Measurements from ENCODE around the gene FAM186B. TPM values are rescaled to one million over a fixed set of nuclear protein-coding genes. Genes with fewer than 3 reads are reported as not detected.

Gene FAM186B
- total RNA-seq, 1 donor from 2014 or later: 0.13 TPM

DNA sequence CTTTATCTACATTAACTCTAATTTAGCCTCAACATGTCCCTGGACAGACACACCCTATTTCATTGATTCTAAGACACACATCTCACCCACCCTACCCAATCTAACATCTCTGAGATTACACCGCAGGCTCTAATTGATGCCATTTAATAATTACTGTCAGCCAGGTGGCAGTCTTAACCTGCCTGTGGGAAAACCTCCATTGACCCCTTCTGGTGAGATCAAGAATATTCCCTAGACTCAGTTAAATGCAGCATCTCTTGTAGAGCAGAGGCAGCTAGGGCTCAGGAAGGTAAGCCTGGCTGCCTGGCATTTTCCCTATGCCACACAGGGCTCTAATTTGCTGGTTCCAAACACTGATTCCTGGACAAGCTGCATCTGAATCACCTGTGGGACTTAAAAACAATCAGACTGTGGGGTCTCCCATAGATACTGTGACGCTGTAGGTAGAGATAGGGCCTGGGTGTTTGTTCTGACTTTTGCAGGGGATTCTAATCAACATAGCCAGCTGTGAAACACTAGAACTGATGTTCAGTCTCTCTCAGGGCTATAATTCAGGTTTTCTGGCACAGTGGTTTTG lies 51.8 kb downstream of the FAM186B start:
- DNase-seq (ENCODE audit: low read depth, low spot score): no peak

DNA sequence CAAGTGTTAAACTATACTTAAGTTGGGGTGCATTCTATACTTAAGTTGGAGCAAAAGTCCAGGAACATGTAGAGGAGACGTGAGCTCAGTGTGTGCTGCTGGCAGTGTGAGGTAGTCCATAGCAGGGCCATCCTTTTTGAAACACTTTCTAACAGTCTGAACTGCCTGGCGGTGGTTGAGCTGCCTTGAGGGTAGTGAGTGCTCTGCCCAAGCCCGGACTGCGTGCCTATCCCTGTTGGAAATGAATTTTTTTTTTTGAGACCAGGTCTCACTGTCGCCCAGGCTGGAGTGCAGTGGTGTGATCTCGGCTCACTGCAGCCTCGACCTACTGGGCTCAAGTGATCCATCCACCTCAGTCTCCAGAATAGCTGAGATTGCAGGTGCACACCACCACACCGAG lies 52.5 kb downstream of the FAM186B start:
- DNase-seq (ENCODE audit: low read depth, low spot score): no peak

DNA sequence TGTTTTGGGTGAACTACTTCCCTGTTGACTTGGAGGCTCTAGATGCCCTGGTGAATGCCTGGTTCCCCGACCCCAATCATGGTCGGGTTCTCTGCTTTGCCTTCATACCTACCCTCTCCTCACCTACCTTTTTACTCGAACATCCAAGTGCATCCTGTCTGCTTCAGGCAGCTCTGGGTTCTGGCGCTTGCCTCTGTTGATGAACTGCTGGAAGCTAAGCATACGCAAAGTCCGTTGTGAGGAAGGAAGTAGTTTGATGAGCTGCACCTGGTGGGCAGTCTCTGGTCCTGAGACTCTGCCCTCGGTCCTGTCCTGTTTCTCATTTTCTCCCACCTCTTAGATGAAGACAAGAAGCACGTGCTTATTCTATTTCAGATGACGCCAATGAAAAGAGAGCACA lies 53.0 kb downstream of the FAM186B start:
- DNase-seq (ENCODE audit: low read depth, low spot score): no peak

DNA sequence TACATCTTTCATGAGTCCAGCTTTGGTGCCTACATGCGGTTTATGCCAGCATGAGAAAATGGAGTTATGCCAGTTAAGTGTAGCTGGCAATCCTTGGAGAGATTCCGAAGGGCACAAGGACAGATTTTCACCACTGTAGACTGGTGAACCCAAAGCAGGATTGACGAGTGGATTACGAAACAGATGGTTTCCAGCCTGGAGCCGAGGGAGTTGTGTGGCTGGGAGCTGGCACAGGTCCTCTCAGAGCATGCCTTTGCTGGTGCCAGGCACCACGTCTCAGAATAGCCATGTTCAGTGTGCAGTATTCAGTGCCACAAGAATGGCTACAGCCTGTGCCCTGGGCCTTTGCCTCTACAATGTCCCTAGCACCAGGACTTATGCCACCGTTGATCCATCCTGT lies 53.4 kb downstream of the FAM186B start:
- DNase-seq (ENCODE audit: low read depth, low spot score): no peak

DNA sequence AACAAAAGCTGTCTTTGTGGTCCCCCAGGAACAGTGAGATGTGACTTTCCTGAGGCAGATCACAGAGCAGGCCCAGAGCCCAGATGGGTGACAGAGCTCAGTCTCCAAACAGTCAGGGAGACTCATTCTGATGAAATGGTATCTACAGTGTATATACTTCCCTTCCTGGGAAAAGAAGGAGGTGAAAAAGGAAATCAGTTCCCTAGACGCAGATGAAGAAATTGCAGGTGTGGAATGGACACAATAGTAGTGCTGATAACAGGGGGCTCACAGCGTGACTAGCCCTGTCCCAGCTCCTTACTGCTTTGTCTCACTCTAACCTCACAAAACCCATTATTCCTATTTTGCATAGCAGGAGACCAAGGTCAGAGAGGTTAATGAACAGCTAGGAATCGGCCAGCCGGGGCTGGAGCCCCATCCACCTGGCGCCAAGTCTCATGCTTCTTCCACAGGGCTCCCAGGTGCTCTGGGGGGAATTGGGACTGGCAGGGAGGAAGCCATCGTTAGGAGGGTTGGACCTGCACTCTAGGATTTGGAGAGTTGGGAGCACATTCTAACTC lies 54.7 kb downstream of the FAM186B start:
- DNase-seq (ENCODE audit: low read depth, low spot score): no peak

DNA sequence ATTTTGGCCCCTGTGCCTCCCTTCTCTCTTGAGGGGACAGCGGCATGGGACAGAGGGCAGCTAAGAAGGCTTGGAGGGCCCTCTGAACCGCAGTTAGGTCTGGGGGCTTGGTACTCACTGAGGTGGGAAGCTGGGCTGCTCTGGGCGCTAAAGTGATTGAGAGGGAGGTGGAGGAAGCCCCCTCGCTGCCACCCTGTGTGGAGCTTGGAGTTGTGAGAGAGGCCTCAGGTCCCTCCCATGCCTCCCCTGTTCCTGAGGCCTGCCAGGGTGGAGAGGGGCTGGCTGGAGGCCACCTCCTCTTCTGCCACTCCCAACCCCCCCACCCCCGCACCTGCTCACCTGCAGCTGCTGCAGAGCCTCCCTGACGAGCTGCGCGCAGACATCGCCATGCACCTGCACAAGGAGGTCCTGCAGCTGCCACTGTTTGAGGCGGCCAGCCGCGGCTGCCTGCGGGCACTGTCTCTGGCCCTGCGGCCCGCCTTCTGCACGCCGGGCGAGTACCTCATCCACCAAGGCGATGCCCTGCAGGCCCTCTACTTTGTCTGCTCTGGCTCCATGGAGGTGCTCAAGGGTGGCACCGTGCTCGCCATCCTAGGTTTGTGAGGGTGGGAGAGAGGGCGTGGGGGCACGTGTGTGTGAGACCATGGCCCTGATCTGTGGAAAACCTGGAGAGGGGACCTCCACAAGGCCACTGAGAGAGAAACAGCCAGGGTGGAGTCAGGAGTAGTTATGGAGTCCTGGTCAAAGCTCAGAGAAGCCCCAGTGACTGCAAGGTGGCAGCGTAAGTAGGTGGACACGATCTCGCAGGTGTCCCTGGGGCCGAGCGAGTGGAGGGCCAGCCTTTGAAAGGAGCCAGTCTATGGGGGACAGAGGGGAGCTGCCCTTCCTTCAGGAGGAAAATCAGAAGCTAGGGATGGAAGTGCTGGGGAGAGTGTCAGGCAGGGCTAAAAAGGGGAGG lies 55.4 kb downstream of the FAM186B start:
- DNase-seq (ENCODE audit: low read depth, low spot score): no peak

DNA sequence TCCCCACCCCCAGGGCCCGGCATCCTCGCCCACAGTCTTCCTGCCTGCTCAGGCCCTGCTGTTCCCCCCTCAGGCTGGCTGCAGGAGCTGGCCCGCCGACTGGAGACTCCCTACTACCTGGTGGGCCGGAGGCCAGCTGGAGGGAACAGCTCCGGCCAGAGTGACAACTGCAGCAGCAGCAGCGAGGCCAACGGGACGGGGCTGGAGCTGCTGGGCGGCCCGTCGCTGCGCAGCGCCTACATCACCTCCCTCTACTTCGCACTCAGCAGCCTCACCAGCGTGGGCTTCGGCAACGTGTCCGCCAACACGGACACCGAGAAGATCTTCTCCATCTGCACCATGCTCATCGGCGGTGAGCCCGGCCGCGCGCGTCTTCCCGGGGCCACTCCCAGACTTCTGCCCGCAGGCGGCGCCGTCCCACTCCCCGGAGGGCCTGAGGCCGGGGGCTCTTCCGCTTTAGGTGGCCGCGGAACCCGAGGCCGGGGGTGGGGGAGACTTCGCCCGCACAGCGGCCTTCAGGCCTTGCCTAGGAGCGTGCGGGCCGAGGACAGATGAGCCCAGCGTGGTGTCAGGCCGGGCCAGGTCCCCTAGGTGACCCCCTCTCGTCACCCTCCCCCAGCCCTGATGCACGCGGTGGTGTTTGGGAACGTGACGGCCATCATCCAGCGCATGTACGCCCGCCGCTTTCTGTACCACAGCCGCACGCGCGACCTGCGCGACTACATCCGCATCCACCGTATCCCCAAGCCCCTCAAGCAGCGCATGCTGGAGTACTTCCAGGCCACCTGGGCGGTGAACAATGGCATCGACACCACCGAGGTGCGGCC lies 56.4 kb downstream of the FAM186B start:
- DNase-seq (ENCODE audit: low read depth, low spot score): no peak

DNA sequence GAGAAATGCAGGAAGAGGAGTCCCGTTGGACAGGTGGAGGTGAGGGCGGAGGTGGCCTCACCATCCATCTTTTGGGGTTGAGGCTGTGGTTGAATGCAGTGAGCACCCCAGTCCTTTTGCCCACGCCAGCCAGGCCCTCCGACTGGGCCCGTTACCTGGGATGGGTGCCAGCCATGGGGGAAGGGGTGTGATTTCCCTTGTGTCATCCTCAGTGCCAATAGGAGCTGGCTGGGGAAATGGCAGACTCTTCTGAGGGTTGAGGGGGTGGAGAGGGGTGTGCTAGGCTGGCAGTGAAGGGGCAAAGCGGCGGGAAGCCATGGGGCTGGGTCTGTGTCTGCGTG lies 57.0 kb downstream of the FAM186B start:
- DNase-seq (ENCODE audit: low read depth, low spot score): no peak

DNA sequence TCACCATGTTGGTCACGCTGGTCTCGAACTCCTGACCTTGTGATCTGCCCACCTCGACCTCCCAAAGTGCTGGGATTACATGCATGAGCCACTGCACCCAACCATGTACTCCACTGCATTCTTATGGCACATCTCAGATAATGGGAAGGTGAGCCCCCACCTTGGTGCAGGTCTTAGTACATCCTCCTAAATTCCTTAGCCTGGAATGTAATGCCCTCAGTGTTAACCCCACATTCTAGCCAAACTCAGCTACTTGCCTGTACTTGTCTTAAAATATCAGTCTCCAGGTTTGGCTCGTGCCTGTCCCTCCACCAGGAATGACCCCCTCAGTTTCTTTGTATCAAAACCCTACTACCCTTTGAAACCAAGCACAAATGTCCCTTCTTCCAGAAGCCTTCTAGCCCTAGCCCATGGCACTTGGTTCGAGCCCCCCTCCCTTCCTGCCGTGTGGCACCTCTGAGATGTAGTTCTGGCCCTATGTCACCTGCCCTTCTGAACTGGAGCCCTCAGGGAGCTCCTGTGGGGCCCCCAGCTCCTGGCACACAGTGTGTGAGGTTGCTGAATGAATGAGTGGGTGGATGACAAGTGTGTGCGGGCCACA lies 58.2 kb downstream of the FAM186B start:
- no peak for DNase-seq (ENCODE audit: low read depth, low spot score)

DNA sequence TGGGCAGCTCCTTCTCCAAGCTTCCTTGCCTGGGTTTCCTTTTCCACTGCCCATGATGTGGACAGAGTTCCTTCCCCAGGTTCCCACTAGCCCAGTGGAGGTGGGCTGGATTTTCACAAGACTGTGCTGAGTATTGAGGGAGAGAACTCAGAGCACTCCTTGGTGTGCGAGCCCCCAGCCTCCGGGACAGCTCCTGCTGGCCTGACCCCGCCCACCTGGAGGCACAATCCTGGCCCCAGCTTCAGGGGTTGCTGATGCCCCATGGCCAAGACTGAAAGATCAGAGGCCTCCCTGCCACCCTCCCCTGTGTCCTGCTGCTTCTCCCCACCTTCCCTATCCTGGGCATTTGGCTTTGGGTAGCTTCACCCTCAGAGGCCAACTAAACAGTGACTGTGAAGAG lies 59.0 kb downstream of the FAM186B start:
- no peak for DNase-seq (ENCODE audit: low read depth, low spot score)

DNA sequence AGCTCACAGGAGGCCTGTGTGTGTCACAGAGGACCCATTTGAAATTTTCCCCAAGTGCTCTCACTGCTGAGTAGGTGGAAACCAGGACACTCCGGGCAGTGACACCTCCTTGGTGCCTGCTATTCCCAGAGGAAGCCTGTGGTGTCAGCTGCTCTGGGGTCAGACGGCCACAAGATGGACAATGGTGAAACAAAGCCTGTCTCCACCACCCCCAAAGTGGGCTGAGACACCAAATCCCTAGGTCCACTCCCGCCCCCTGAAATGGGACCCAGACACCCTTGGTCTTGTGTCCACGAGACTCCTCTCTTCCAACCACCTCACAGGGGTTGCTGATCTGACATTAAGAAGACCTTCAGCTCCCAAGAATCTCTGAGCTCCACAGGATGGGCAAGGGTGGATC lies 59.6 kb downstream of the FAM186B start:
- DNase-seq (ENCODE audit: low read depth, low spot score): no peak

DNA sequence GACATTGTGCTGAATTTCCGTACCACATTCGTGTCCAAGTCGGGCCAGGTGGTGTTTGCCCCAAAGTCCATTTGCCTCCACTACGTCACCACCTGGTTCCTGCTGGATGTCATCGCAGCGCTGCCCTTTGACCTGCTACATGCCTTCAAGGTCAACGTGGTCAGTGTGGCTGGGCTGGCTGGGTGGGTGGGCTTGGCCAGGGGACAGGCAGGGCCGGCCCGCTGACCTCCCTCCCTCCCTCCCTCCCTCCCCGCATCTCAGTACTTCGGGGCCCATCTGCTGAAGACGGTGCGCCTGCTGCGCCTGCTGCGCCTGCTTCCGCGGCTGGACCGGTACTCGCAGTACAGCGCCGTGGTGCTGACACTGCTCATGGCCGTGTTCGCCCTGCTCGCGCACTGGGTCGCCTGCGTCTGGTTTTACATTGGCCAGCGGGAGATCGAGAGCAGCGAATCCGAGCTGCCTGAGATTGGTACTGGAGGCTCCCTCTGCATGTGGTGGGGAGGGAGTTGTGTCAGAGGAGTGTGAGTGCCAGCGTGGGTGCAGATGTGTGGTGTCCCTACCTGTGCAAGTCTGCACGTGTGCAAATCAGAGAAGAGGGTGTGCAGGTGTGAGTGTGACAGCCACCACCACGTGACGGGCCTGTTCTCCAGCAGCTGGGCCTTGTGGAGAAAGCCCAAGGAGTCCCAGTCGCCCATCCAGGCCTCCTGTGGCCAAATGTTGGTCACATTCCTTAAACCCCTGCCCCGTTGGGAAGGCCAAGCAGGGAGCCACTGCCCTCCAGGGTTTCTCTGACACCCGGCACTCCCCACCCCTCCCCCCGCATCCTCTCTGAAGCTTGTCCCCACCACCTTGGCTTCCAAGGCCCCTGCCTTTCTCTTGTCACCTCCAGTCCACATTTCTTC lies 61.3 kb downstream of the FAM186B start:
- DNase-seq (ENCODE audit: low read depth, low spot score): no peak

DNA sequence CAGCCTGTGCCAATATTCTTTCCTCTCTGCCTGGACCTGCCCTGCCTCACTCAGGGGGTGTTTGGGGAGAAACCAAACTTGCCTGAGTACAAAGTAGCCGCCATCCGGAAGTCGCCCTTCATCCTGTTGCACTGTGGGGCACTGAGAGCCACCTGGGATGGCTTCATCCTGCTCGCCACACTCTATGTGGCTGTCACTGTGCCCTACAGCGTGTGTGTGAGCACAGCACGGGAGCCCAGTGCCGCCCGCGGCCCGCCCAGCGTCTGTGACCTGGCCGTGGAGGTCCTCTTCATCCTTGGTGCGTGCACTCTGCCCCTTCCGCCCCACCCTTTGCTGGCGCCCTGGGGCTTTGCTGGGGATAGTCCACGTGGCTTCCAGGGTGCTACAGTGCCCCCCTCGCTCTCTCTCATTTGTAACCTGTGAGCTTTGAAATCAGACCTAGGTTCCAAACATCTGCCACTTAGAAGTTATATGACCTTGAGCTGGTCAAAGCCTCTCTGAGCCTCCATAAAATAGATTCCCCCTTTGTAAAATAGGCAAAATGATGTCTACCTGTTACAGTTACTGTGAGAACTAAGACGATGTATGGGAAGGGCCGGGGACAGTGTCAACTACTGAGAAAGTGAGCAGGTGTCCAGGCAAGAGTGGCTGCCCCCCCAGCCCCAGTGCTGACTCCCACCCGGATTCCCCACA lies 62.1 kb downstream of the FAM186B start:
- DNase-seq (ENCODE audit: low read depth, low spot score): no peak

DNA sequence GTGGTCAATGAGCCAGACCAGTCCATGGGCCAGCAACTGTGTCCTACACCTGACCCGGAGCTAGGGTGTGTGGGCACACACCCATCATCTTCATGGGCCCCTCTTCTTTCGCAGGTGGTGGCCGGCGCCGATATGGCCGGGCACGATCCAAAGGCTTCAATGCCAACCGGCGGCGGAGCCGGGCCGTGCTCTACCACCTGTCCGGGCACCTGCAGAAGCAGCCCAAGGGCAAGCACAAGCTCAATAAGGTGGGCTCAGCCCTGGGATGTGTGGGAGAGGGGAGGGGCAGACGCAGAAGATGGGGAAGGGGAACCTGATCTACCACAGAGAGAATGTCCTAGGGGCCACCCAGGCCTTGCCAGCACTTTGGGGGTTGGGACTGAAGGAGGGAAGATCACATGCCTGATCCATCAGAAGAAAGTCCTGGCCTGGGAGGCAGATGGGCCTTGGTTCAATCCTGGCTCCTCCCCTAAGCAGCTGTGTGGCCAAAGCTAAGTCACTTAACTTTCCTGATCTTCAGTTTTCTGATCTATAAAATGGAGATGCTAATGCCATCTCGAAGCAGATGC lies 62.8 kb downstream of the FAM186B start:
- no peak for DNase-seq (ENCODE audit: low read depth, low spot score)

DNA sequence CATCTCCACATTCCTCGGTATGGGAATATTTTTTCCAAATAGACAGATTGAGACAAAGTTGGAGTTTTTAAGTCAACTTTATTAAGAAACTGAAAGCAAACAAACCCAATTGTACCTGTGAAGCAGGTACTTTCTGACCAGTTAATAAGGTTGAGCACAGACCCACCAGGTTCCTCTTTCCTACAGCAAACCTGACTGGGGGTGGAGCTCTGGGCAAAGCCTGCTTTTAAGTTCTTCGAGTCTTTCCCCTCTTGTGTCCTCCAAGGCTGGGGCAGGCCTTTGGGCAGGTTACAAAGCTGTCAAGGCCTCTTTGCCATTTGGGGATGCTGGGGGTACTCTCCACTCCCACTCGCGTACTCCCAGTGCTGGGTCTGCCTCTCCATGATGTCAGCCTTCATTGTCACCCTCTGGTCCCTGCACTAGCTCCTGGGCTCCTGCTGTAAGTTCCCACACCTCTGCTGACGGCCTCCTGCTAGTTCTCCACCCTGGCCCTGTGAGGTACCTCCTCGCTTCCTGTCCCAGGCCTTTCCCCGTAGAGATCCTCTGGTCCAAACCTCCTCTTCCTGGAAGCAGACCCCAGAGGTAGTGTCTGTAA lies 63.4 kb downstream of the FAM186B start:
- no peak for DNase-seq (ENCODE audit: low read depth, low spot score)

DNA sequence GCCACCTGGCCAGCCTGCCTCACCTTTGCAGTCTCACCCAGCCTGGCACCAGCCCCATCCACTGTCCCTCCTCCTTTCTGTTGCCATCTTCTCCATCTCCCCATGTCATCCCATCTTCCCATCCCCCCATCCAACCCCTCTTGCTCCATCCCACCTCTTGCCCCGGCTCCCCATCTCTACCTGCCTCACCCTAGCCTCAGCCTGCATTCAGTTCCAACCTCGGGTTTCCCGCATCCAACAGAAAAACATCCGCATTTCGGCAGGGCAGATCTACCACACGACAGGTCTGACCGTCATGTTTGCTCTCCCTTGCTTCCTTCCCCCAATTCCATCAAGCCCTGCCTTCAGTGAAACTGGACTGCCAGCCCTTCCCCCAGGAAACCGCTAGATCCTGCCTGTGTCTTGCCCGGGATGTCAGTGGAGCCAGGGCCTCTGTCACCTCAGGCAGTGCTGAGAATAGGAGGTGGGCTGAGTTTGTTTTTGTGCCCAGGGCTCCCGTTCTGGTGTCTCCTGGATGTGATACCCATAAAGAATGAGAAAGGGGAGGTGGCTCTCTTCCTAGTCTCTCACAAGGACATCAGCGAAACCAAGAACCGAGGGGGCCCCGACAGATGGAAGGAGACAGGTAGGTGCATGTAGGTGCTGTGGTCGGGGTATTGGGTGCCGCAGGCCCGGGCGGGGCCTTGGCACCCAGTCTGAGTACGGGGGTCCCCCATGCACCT lies 64.1 kb downstream of the FAM186B start:
- DNase-seq (ENCODE audit: low read depth, low spot score): no peak

DNA sequence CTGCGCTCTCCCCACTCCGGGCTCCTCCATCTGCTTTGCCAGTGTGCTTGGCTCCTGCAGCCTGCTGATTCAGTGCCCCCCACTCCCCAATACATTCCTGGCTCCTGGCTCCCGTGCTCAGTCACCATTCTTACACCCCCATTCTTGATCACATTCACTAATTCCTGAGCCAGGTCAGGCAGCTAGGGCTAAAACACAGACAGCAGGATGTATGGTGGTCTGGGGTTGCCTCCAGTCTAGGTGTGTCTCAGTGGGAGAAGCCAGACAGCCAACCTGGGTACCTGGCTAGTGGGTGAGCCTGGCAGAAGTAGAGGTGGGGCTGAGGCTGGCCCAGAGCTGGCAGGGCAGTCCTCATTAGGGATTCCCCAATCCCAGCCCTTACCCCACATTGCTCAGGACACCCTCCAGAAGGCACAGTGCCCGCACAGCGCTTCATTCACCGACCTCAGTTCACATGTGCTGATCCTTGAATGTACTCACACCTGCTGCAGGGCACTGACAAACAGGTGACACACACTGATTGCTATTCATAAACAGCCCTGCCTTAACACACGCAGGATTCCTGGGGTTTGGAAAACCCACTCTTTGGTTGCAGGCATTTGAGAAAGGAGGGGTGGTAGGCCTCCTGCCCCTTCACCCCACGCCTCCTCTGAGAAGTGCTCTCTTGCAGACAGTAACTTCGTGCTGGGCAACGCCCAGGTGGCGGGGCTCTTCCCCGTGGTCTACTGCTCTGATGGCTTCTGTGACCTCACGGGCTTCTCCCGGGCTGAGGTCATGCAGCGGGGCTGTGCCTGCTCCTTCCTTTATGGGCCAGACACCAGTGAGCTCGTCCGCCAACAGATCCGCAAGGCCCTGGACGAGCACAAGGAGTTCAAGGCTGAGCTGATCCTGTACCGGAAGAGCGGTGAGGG lies 65.0 kb downstream of the FAM186B start:
- DNase-seq (ENCODE audit: low read depth, low spot score): no peak
